HL-60 (cell line): Measurements from ENCODE around the gene NSUN2.

Source experiments
- CTCF ChIP-seq: IDR thresholded peaks from one replicate; pipeline ENCODE4 v1.5.1; 2011; ENCODE audit warnings: low read length, control low read depth, inconsistent platforms; ENCODE audit not compliant: insufficient read depth
- POLR2AphosphoS5 ChIP-seq: IDR thresholded peaks from 2 replicates; pipeline ENCODE4 v1.6.1; 2012; ENCODE audit warnings: low read depth

- no peak for TF ChIP-seq CTCF
- no peak for TF ChIP-seq POLR2AphosphoS5
Observed at GRCh38 chr5:6568889-6569288, 64.0 kb downstream of the NSUN2 start.
